ENCODE data around the gene AP3D1. TPM values are rescaled to one million over a fixed set of nuclear protein-coding genes. Genes with fewer than 3 reads are reported as not detected.

Gene AP3D1
- total RNA-seq, 2 donors from 2014 or later = 105 to 137 TPM

DNA sequence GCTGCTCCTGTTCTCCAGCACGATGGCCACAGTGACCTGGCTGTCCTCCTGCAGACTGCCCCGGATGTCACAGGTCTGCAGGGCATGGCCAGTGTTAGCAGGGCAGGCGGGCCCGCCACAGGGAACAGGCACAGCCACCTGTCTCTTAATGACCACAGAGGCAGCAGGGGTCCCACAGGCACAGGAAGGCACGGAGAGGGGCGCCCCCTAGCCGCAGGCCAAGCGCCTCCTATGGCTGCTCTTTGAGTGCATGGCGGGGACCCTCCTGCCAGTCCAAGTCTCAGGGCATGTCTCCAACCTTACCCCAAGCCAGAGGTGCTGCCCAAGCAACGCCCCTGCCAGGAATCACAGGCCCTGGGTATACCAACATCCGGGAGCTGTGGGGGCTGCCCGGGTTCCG is 40.5 kb downstream of the AP3D1 start:
- no peak for DNase-seq
- TF ChIP-seq, protein P1, sequence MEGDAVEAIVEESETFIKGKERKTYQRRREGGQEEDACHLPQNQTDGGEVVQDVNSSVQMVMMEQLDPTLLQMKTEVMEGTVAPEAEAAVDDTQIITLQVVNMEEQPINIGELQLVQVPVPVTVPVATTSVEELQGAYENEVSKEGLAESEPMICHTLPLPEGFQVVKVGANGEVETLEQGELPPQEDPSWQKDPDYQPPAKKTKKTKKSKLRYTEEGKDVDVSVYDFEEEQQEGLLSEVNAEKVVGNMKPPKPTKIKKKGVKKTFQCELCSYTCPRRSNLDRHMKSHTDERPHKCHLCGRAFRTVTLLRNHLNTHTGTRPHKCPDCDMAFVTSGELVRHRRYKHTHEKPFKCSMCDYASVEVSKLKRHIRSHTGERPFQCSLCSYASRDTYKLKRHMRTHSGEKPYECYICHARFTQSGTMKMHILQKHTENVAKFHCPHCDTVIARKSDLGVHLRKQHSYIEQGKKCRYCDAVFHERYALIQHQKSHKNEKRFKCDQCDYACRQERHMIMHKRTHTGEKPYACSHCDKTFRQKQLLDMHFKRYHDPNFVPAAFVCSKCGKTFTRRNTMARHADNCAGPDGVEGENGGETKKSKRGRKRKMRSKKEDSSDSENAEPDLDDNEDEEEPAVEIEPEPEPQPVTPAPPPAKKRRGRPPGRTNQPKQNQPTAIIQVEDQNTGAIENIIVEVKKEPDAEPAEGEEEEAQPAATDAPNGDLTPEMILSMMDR (IDR thresholded peaks at IDR 0.05) = no peak
- H3K4me1 ChIP-seq = no peaks in the 10 kb centered on the region

DNA sequence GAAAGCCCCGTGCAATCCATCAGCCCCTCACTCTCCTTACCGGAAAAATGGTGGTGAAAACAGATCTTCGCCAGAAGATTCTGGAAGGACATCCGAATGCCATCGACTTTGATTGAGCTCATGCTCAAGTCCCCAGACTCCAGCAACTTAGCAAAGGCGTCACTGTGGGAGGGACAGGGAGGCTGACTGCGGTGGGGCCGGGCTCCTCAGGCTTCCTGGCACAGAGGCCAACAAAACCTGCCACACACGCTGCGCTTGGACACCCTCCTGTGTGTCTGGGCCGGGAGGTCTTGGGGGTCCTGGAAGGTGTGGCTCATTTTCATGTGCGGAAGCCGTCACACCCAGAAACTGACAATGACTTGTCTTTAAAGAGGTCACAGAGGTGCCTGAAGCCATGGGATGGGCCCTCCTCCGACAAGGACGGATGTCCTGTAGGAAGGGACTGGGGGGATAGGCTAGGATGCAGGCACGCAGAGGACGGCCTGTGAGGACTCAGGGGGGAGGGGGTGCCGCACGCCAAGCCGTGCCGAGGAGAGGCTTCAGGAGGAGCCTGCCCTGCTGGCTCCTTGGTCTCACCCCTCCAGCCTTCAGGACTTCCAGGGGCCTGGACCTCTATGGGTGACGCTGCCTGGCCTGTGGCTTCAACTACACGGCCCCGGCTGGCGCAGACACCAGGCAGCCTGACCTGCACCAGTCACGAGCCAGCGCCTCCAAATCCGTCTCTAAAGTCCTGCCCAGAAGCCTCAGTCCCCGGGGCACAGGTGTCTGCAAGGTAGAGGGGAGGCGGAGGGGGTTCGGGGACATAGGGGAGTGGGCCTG is 42.1 kb downstream of the AP3D1 start:
- no peak overlapping the region for H3K4me3 ChIP-seq
- TF ChIP-seq, protein P1 (IDR thresholded peaks at IDR 0.05) = no peak
- intact Hi-C loops (cut with DNase I) = no loop called here

More for the DNA sequence above, 40.5 kb downstream of the AP3D1 start:
- no peak overlapping the region for H3K4me3 ChIP-seq
- no peak overlapping the region for H3K27ac ChIP-seq
- intact Hi-C loops (cut with DNase I) = no loop called here
- H3K9me3 ChIP-seq = no peaks in the 10 kb centered on the region
- H3K9ac ChIP-seq (ENCODE audit: low read depth in 2 of 2, low read length in 2 of 2) = no peak overlapping the region
- peaks cover 41% of the 10 kb centered on the region for H3K36me3 ChIP-seq
- H3K27me3 ChIP-seq = no peaks in the 10 kb centered on the region

DNA sequence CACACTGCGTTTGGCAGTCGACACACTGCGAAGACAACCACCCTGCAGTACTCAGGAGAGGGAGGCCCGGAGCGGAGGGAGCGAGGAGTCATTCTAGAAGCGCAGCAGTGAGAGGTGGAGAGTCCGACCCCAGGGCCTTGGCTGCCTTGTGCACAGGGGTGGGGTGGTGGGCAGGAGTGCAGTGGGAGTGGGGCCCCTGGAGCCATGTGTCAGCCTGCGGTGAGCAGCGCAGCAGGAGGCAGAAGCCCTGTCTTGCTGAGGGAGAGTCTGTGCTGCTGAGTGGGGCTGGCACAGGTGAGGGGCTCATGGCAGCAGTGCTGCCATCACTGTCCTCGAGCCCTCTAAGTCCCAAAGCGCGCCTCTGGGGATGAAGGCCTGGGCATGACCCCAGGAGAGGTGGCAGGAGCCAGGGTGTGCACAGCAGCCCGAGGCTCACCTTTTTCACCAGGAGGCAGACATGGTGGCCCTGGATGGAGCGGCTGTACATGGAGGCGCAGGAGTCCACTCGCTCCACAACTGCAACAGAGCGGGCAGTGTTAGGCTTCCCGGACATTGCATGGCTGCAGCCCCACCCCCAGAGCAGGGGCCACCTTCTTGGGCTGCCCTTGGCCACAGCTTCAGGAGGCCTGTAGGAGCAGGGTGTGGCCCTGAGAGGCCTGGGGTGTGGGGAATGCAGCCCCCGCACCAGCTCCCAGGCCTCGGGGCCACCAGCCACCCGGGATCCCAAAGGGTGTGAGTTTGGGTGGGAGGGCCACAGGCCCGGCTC is 42.9 kb downstream of the AP3D1 start:
- Histone ChIP-seq H3K27ac (no peak overlapping the region), H3K27me3 (no peaks in the 10 kb centered on the region), H3K9ac (ENCODE audit: low read depth in 2 of 2, low read length in 2 of 2) (no peak overlapping the region), H3K9me3 (no peaks in the 10 kb centered on the region), H3K4me3 (no peak overlapping the region), H3K4me1 (no peaks in the 10 kb centered on the region), H3K36me3 (peaks cover 34% of the 10 kb centered on the region)
- DNase-seq = no peak
- TF ChIP-seq, protein P1 (IDR thresholded peaks at IDR 0.05) = no peak
- intact Hi-C loops (cut with DNase I) = no loop called here

More for the DNA sequence above, 42.1 kb downstream of the AP3D1 start:
- no peaks in the 10 kb centered on the region for H3K4me1 ChIP-seq
- peaks cover 34% of the 10 kb centered on the region for H3K36me3 ChIP-seq
- H3K27me3 ChIP-seq = no peaks in the 10 kb centered on the region
- no peaks in the 10 kb centered on the region for H3K9me3 ChIP-seq
- H3K9ac ChIP-seq (ENCODE audit: low read depth in 2 of 2, low read length in 2 of 2) = no peak overlapping the region
- no peak for DNase-seq
- no peak overlapping the region for H3K27ac ChIP-seq

DNA sequence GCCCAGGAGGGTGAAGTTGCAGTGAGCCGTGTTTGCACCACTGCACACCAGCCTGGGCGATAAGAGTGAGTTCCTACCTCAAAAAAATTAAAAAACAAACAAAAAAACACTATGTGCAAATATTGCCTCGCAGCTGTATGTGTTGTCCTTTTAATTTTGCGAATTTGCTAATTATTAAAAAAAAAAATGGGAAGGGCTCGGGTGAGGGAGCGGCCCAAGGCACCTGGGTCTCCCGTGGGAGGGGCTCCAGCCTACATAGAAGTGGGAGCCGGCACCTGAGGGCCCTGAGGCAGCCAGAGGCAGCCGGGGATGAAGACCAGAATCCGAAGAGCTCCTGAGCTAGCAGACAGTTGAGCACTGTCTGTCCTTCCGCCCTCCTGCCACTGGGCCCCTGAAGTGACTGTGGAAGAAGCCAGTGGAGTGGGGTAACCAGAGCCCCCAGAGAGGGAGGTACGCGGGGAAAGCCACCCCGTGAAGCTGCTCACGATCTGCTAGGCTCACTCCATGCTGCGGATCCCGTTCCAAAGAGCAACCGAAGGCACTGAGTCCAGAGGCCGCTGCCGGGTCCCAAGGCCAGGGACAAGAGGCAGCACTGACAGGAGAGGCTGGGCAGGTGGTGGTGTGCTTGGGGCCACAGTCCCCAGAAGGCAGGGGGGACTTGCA is 48.2 kb downstream of the AP3D1 start:
- intact Hi-C loops (cut with DNase I) = loop anchor here (5.0 kb wide), 1 partner anchor 44 kb away; no protein-coding TSS in a partner anchor
- H3K36me3 ChIP-seq = peaks cover 8% of the 10 kb centered on the region
- no peak for DNase-seq
- TF ChIP-seq, protein P1 (IDR thresholded peaks at IDR 0.05) = no peak
- no peaks in the 10 kb centered on the region for H3K27me3 ChIP-seq
- H3K9ac ChIP-seq (ENCODE audit: low read depth in 2 of 2, low read length in 2 of 2) = no peak overlapping the region
- H3K4me1 ChIP-seq = no peaks in the 10 kb centered on the region
- H3K9me3 ChIP-seq = no peaks in the 10 kb centered on the region
- no peak overlapping the region for H3K4me3 ChIP-seq
- no peak overlapping the region for H3K27ac ChIP-seq

Measured in colonic mucosa (tissue), 4 donors.